Measurements from ENCODE around the gene RHOV.

DNA sequence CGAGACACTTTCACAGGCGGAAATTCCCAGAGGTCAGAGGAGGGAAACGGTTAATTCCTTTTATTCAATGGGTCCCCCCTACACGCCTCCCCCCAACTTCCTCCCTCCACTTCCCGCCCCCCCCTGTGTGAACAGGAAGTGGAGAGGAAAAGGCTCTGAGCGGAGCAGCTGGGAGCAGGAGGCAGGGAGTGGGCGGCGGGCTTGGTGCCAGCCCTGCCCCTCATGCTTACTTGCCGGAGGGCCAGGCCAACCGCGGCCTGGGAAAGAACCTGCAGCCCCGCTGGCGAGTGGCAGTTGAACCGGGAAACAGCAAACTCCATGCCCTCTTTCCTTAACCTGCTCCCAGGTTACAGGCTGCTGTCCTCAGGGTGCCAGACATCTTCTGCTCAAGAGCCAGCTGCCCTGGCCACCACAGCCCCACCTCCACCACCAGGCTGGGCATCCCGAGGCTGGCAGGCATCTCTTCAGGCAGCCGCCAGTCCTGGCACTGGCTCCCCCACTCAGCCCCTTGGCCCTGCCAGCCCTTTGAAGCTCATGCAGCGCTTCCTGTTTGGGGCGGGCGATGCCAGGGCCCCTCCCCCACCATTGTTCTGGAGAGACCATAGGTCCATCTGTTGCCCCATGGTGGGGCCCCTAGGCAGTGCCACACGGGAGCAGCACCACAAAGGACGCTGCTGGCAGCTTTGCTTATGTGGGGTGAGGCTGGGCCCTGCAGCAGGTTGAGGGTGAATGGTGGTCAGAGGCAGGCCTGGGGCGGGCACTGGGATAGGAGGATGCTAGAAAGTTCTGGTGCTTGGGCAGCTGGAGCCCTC, 33.2 kb upstream of the RHOV start:
- TF ChIP-seq CTCF (IDR thresholded peaks at IDR 0.05; ENCODE audit: low read depth, low read length) (no peak), EZH2phosphoT487 (IDR thresholded peaks at IDR 0.05; ENCODE audit: low read depth) (no peak)

Data from OCI-LY3 (cell line).